ENCODE measurements around the gene HIGD2A.

Gene HIGD2A

DNA sequence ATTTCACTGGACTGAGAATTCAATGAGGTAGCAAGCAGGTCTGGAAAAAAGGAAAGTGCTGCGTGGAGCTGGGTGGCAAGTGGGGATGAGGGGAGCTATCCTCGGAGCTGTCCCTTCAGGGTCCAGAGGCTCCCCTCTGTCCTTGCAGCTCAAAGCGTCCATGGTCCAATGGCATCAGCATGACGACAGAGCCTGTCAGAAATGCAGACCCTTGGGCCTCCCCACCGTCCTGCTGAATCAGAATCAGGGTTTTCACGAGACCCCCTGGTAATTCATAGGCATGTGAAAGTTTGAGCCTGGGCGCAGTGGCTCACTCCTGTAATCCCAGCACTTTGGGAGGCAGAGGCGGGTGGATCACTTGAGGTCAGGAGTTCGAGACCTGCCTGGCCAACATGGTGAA, 5.5 kb downstream of the HIGD2A start:
- Histone ChIP-seq H3F3A (ENCODE audit: insufficient read depth) (no peaks in the 10 kb centered on the region), H3K9ac (ENCODE audit: low read length) (no peak overlapping the region), H3K4me3 (ENCODE audit: insufficient read depth, low read length, poor library complexity, severe bottlenecking) (no peak overlapping the region), H3K27ac (ENCODE audit: low read depth, low read length) (no peak overlapping the region), H3K9me3 (ENCODE audit: insufficient read depth, low read length) (no peaks in the 10 kb centered on the region), H3K9me2 (replicated peaks; ENCODE audit: insufficient read depth, low read length) (no peaks in the 10 kb centered on the region), H3K36me3 (ENCODE audit: low read length) (no peaks in the 10 kb centered on the region), H4K20me1 (ENCODE audit: low read depth, low read length) (no peaks in the 10 kb centered on the region), H2AFZ (ENCODE audit: low read depth, low read length, severe bottlenecking) (no peak overlapping the region), H3K4me2 (ENCODE audit: low read depth, low read length, poor library complexity, severe bottlenecking) (no peak overlapping the region), H3K27me3 (ENCODE audit: low read length) (no peaks in the 10 kb centered on the region), H3K79me2 (ENCODE audit: insufficient read depth, low read length) (peaks cover 12% of the 10 kb centered on the region; the same call in 1 of the 2 replicates)
- no peak for TF ChIP-seq EZH2phosphoT487 (conservative IDR thresholded peaks at IDR 0.05; ENCODE audit: low read length)
- TF ChIP-seq, protein P1, sequence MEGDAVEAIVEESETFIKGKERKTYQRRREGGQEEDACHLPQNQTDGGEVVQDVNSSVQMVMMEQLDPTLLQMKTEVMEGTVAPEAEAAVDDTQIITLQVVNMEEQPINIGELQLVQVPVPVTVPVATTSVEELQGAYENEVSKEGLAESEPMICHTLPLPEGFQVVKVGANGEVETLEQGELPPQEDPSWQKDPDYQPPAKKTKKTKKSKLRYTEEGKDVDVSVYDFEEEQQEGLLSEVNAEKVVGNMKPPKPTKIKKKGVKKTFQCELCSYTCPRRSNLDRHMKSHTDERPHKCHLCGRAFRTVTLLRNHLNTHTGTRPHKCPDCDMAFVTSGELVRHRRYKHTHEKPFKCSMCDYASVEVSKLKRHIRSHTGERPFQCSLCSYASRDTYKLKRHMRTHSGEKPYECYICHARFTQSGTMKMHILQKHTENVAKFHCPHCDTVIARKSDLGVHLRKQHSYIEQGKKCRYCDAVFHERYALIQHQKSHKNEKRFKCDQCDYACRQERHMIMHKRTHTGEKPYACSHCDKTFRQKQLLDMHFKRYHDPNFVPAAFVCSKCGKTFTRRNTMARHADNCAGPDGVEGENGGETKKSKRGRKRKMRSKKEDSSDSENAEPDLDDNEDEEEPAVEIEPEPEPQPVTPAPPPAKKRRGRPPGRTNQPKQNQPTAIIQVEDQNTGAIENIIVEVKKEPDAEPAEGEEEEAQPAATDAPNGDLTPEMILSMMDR (IDR thresholded peaks at IDR 0.05; ENCODE audit: insufficient read depth, low read length, poor library complexity, severe bottlenecking), result no peak

DNA sequence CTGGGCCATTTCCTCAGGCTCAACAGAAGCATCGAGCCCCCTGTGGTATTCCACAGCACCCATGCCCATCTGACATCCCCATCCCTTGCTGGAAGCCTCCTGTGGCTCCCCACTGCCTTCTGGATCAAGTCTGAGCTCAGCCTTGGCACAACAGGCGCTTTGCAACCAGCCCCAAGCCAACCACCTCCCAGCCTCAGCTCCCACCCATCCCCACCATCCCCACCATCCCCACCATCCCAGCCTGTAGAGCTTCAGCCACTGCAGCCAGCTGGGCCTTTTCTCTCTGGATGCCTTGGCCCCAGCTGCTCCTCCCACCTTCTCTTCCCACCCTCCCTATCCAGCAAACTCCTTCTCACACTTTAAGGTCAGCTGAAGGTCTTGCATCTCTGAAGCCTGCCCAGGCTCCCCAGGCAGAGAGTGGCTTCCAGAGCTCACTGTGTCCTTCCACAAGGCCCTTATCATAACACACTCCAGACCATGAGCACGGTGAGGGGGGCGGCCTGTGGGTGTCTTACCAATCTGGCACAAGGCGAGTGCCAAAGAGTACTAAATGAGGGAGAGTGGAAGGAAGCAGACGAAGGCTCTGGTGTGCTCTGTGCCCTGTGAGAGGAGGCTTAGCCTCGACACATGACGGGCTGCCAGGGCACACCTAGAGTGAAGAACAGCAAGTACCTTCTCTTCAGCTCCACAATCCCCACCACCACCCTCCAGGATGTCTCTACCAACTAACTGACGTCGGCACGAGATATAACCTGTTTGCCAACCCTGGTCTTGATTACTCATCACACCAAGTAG, 6.5 kb downstream of the HIGD2A start:
- no peaks in the 10 kb centered on the region for H3K36me3 ChIP-seq (ENCODE audit: low read length)
- peaks cover 3% of the 10 kb centered on the region; the same call in 1 of the 2 replicates for H3K79me2 ChIP-seq (ENCODE audit: insufficient read depth, low read length)
- TF ChIP-seq, protein P1 (IDR thresholded peaks at IDR 0.05; ENCODE audit: insufficient read depth, low read length, poor library complexity, severe bottlenecking), result no peak
- TF ChIP-seq EZH2phosphoT487 (conservative IDR thresholded peaks at IDR 0.05; ENCODE audit: low read length), result no peak
- H3K4me3 ChIP-seq (ENCODE audit: insufficient read depth, low read length, poor library complexity, severe bottlenecking), result no peak overlapping the region
- H3K4me2 ChIP-seq (ENCODE audit: low read depth, low read length, poor library complexity, severe bottlenecking), result no peak overlapping the region
- H4K20me1 ChIP-seq (ENCODE audit: low read depth, low read length), result no peaks in the 10 kb centered on the region
- H3K9me3 ChIP-seq (ENCODE audit: insufficient read depth, low read length), result no peaks in the 10 kb centered on the region
- no peaks in the 10 kb centered on the region for H3K9me2 ChIP-seq (replicated peaks; ENCODE audit: insufficient read depth, low read length)
- no peaks in the 10 kb centered on the region for H3K27me3 ChIP-seq (ENCODE audit: low read length)
- H3K27ac ChIP-seq (ENCODE audit: low read depth, low read length), result no peak overlapping the region
- no peak overlapping the region for H3K9ac ChIP-seq (ENCODE audit: low read length)
- no peak overlapping the region for H2AFZ ChIP-seq (ENCODE audit: low read depth, low read length, severe bottlenecking)
- H3F3A ChIP-seq (ENCODE audit: insufficient read depth), result no peaks in the 10 kb centered on the region

DNA sequence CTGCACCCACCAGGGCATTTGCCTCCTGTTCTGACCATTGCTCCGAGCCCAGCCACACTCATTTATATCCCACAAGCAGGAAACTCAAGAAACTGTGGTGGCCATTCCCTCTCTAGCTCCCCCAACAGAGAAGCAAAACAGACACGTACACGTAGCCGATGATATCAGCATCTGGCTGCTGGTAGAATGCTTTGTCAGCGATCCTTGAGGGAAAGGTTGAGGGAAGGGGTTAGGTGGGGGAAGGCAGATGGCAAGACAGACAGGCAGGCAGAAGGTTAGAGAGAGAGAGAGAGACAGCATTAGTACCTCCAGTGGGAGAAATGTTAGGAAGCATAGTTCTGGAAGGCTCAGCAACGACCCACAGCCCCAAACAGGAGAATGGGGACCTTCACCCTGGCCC, 7.8 kb downstream of the HIGD2A start:
- Histone ChIP-seq H3K27me3 (ENCODE audit: low read length) (no peaks in the 10 kb centered on the region), H2AFZ (ENCODE audit: low read depth, low read length, severe bottlenecking) (no peak overlapping the region), H3K4me3 (ENCODE audit: insufficient read depth, low read length, poor library complexity, severe bottlenecking) (no peak overlapping the region), H3K9me2 (replicated peaks; ENCODE audit: insufficient read depth, low read length) (no peaks in the 10 kb centered on the region), H3K27ac (ENCODE audit: low read depth, low read length) (no peak overlapping the region), H3K9ac (ENCODE audit: low read length) (no peak overlapping the region), H3K79me2 (ENCODE audit: insufficient read depth, low read length) (no peaks in the 10 kb centered on the region), H3K9me3 (ENCODE audit: insufficient read depth, low read length) (no peaks in the 10 kb centered on the region), H3F3A (ENCODE audit: insufficient read depth) (no peaks in the 10 kb centered on the region), H3K4me2 (ENCODE audit: low read depth, low read length, poor library complexity, severe bottlenecking) (no peak overlapping the region), H3K36me3 (ENCODE audit: low read length) (no peaks in the 10 kb centered on the region), H4K20me1 (ENCODE audit: low read depth, low read length) (no peaks in the 10 kb centered on the region)
- TF ChIP-seq, protein P1 (IDR thresholded peaks at IDR 0.05; ENCODE audit: insufficient read depth, low read length, poor library complexity, severe bottlenecking), result no peak
- no peak for TF ChIP-seq EZH2phosphoT487 (conservative IDR thresholded peaks at IDR 0.05; ENCODE audit: low read length)

All from SU-DHL-6 (cell line).